Urinary bladder (tissue), 4 donors: Measurements from ENCODE around the gene GATAD2A. TPM values are rescaled to one million over a fixed set of nuclear protein-coding genes. Genes with fewer than 3 reads are reported as not detected.
"Not testable (repeated sequence)": the region's sequence is repeated elsewhere in the genome, so short reads cannot be mapped to it uniquely, and the experiment has no call there.

Source experiments
- DNase-seq: peaks from one replicate; pipeline ENCODE4 v3.0.0-alpha.2; 2015; ENCODE audit errors: extremely low spot score
- H3K27ac ChIP-seq: one replicate; pipeline ENCODE4 v1.5.1; 2013; ENCODE audit warnings: low read depth, mild to moderate bottlenecking, moderate library complexity
- H3K36me3 ChIP-seq: one replicate; pipeline ENCODE4 v1.6.1; 2013; ENCODE audit warnings: mild to moderate bottlenecking, moderate library complexity; ENCODE audit not compliant: insufficient read depth
- H3K4me1 ChIP-seq: one replicate; pipeline ENCODE4 v1.6.1; 2013; ENCODE audit warnings: mild to moderate bottlenecking, moderate library complexity; ENCODE audit not compliant: insufficient read depth
- H3K4me3 ChIP-seq: one replicate; pipeline ENCODE4 v1.5.1; 2013; ENCODE audit warnings: low read depth, low read length
- WGBS: extraction: QIAGEN DNeasy Blood & Tissue Kit; methylation state at CpG from one replicate; pipeline ENCODE4 v1.1.7; 2013; 5-methylcytosine and 5-hydroxymethylcytosine counted together
- polyA plus RNA-seq: library from polyadenylated mRNA; stranded (reverse); fragments of 200-250 nt; gene quantifications from one replicate; pipeline ENCODE4 v1.2.3, GENCODE V29; 2013
- total RNA-seq: library from RNA; depleted of rRNA; stranded (reverse); fragments of >200 nt; gene quantifications from one replicate; pipeline ENCODE4 v1.2.3, GENCODE V29; 2014
- donor health status: healthy with polysubstance abuse.
- donor health status: healthy.

GATAD2A gene
- total RNA-seq: 15.8 TPM
- 22.9 TPM for polyA plus RNA-seq

- Histone ChIP-seq H3K36me3 (no peaks in the 10 kb centered on the region), H3K27ac (peak within 1 kb of the TSS; percentile 75), H3K4me1 (no peaks in the 10 kb centered on the region), H3K4me3 (peak within 1 kb of the TSS; percentile 98)
- peak; percentile 80 for DNase-seq
- WGBS: 1% methylated on average over 90 of the region's 90 CpGs
Measured at GRCh38 chr19:19404879-19405860, at the start of gene GATAD2A. Gene GATAD2A (plus strand): TSS chr19:19405675. CDS start chr19:19465346, 59,671 bp downstream.

- no peak overlapping the region for H3K27ac ChIP-seq
- H3K4me1 ChIP-seq: no peaks in the 10 kb centered on the region
- H3K4me3 ChIP-seq: no peak overlapping the region
- no peak for DNase-seq
- 94% methylated on average over 11 of the region's 11 CpGs for WGBS
- H3K36me3 ChIP-seq: no peaks in the 10 kb centered on the region
Measured at GRCh38 chr19:19356500-19356899, 49.0 kb upstream of the GATAD2A start.

- DNase-seq: no peak
- 91% methylated on average over 13 of the region's 13 CpGs for WGBS
- H3K4me1 ChIP-seq: no peaks in the 10 kb centered on the region
- H3K27ac ChIP-seq: no peak overlapping the region
- H3K4me3 ChIP-seq: no peak overlapping the region
- H3K36me3 ChIP-seq: no peaks in the 10 kb centered on the region
Measured at GRCh38 chr19:19356901-19357566, 48.4 kb upstream of the GATAD2A start.

GRCh38 chr19:19361075-19361594, 44.3 kb upstream of the GATAD2A start:
- H3K4me3 ChIP-seq: no peak overlapping the region
- WGBS: 10% methylated on average over 14 of the region's 14 CpGs

GRCh38 chr19:19362075-19362474, 43.4 kb upstream of the GATAD2A start:
- no peak overlapping the region for H3K4me3 ChIP-seq
- WGBS: 90% methylated on average over 4 of the region's 4 CpGs
- DNase-seq: no peak
- H3K36me3 ChIP-seq: no peaks in the 10 kb centered on the region
- H3K27ac ChIP-seq: no peak overlapping the region
- H3K4me1 ChIP-seq: no peaks in the 10 kb centered on the region

More at GRCh38 chr19:19361075-19361594, 44.3 kb upstream of the GATAD2A start:
- Histone ChIP-seq H3K36me3 (no peaks in the 10 kb centered on the region), H3K27ac (no peak overlapping the region), H3K4me1 (no peaks in the 10 kb centered on the region)
- no peak for DNase-seq

- no peak overlapping the region for H3K27ac ChIP-seq
- DNase-seq: no peak
- H3K36me3 ChIP-seq: no peaks in the 10 kb centered on the region
- H3K4me3 ChIP-seq: no peak overlapping the region
- no peaks in the 10 kb centered on the region for H3K4me1 ChIP-seq
- WGBS: 47% methylated on average over 18 of the region's 18 CpGs
Measured at GRCh38 chr19:19366434-19367396, 38.8 kb upstream of the GATAD2A start.

- no peak for DNase-seq
- Histone ChIP-seq H3K27ac (no peak overlapping the region), H3K4me3 (no peak overlapping the region), H3K4me1 (no peaks in the 10 kb centered on the region), H3K36me3 (no peaks in the 10 kb centered on the region)
- 81% methylated on average over 7 of the region's 7 CpGs for WGBS
Measured at GRCh38 chr19:19368087-19368486, 37.4 kb upstream of the GATAD2A start.

GRCh38 chr19:19371059-19371458, 34.4 kb upstream of the GATAD2A start:
- WGBS: 68% methylated on average over 8 of the region's 8 CpGs
- Histone ChIP-seq H3K4me1 (no peaks in the 10 kb centered on the region), H3K4me3 (no peak overlapping the region), H3K36me3 (no peaks in the 10 kb centered on the region), H3K27ac (no peak overlapping the region)
- no peak for DNase-seq

GRCh38 chr19:19372656-19373416, 32.6 kb upstream of the GATAD2A start:
- WGBS: 57% methylated on average over 8 of the region's 8 CpGs
- no peak for DNase-seq

GRCh38 chr19:19379527-19379926, 25.9 kb upstream of the GATAD2A start:
- Histone ChIP-seq H3K27ac (no peak overlapping the region), H3K4me1 (no peaks in the 10 kb centered on the region), H3K4me3 (no peak overlapping the region), H3K36me3 (no peaks in the 10 kb centered on the region)
- 72% methylated on average over 2 of the region's 2 CpGs for WGBS
- DNase-seq: no peak

More at GRCh38 chr19:19372656-19373416, 32.6 kb upstream of the GATAD2A start:
- Histone ChIP-seq H3K27ac (peak overlapping the region; percentile 61), H3K36me3 (no peaks in the 10 kb centered on the region), H3K4me3 (no peak overlapping the region), H3K4me1 (no peaks in the 10 kb centered on the region)

- not testable (repeated sequence) for H3K27ac ChIP-seq, H3K4me3 ChIP-seq, H3K4me1 ChIP-seq, DNase-seq, H3K36me3 ChIP-seq
- 90% methylated on average over 12 of the region's 12 CpGs for WGBS
Measured at GRCh38 chr19:19380316-19380715, 25.2 kb upstream of the GATAD2A start.
